GM23338 (cell line): ENCODE measurements around the gene PCYT2. TPM values are rescaled to one million over a fixed set of nuclear protein-coding genes. Genes with fewer than 3 reads are reported as not detected.

Source experiments
- ATAC-seq: fragments of 200-7000 bp; cut with Tn5 transposase; 3 replicates; pipeline ENCODE4 v1.9.1; 2020
- DNase-seq: peaks from one replicate; pipeline ENCODE4 v3.0.0-alpha.2; 2015; ENCODE audit warnings: low spot score
- H2AFZ ChIP-seq: fragments of 200-600 bp; sonication (generic); 2 replicates; pipeline ENCODE4 v1.8.0; 2016; ENCODE audit warnings: antibody characterized with exemption, mild to moderate bottlenecking, moderate library complexity
- H3F3A ChIP-seq: fragments of 200-600 bp; sonication (generic); replicated peaks from 2 replicates; pipeline ENCODE4 v1.8.0; 2017; ENCODE audit warnings: antibody characterized with exemption, mixed run types, low read depth
- H3K27ac ChIP-seq: fragments of 200-600 bp; sonication (generic); 2 replicates; pipeline ENCODE4 v1.6.1; 2016; ENCODE audit warnings: low read depth
- H3K27me3 ChIP-seq: fragments of 200-600 bp; sonication (generic); 2 replicates; pipeline ENCODE4 v1.8.0; 2016; ENCODE audit warnings: mild to moderate bottlenecking, mixed run types, moderate library complexity; ENCODE audit not compliant: insufficient read depth
- H3K36me3 ChIP-seq: fragments of 200-600 bp; sonication (generic); 2 replicates; pipeline ENCODE4 v1.8.0; 2016; ENCODE audit warnings: mild to moderate bottlenecking; ENCODE audit not compliant: insufficient read depth
- H3K4me1 ChIP-seq: fragments of 200-600 bp; sonication (generic); 2 replicates; pipeline ENCODE4 v1.8.0; 2016; ENCODE audit warnings: mild to moderate bottlenecking, moderate library complexity; ENCODE audit not compliant: insufficient read depth
- H3K4me2 ChIP-seq: fragments of 200-600 bp; sonication (generic); 2 replicates; pipeline ENCODE4 v1.7.1; 2017; ENCODE audit warnings: mixed run types
- H3K4me3 ChIP-seq: fragments of 200-600 bp; sonication (generic); 2 replicates; pipeline ENCODE4 v1.6.1; 2016; ENCODE audit warnings: mixed run types
- H3K79me2 ChIP-seq: fragments of 200-600 bp; sonication (generic); replicated peaks from 2 replicates; pipeline ENCODE4 v1.8.0; 2017; ENCODE audit warnings: mild to moderate bottlenecking; ENCODE audit not compliant: insufficient read depth
- H3K9me2 ChIP-seq: fragments of 200-600 bp; sonication (generic); 2 replicates; pipeline ENCODE4 v1.8.0; 2017; ENCODE audit not compliant: insufficient read depth
- H4K20me1 ChIP-seq: fragments of 200-600 bp; sonication (generic); replicated peaks from 2 replicates; pipeline ENCODE4 v1.8.0; 2017; ENCODE audit warnings: mild to moderate bottlenecking; ENCODE audit not compliant: insufficient read depth
- H3K27ac Mint-ChIP-seq: 2 replicates; pipeline ENCODE4 v1.8.0; 2020; ENCODE audit warnings: inconsistent platforms, mild to moderate bottlenecking, moderate library complexity, mixed read lengths
- H3K27me3 Mint-ChIP-seq: 3 replicates; pipeline ENCODE4 v1.8.0; 2022; ENCODE audit warnings: low read depth, mild to moderate bottlenecking, moderate library complexity, mixed read lengths, inconsistent platforms; ENCODE audit not compliant: insufficient read depth, poor library complexity
- H3K36me3 Mint-ChIP-seq: 3 replicates; pipeline ENCODE4 v1.8.0; 2021; ENCODE audit warnings: low read depth, mild to moderate bottlenecking, inconsistent platforms, moderate library complexity, mixed read lengths
- H3K4me1 Mint-ChIP-seq: 3 replicates; pipeline ENCODE4 v1.8.0; 2020; ENCODE audit warnings: mild to moderate bottlenecking, inconsistent platforms, mixed read lengths
- H3K4me3 Mint-ChIP-seq: 3 replicates; pipeline ENCODE4 v1.8.0; 2021; ENCODE audit warnings: moderate library complexity, mild to moderate bottlenecking, inconsistent platforms, mixed read lengths
- H3K9me3 Mint-ChIP-seq: 3 replicates; pipeline ENCODE4 v1.8.0; 2020; ENCODE audit warnings: moderate library complexity, mild to moderate bottlenecking, inconsistent platforms, mixed read lengths
- CREB1 ChIP-seq: fragments of 250-450 bp; sonication (Bioruptor Pico); IDR thresholded peaks from 2 replicates; pipeline ENCODE4 v1.5.0; 2020; ENCODE audit warnings: low read depth, mild to moderate bottlenecking, moderate library complexity
- CTCF ChIP-seq, 2 experiments: fragments of 200-600 bp in 1 of 2; sonication (generic) in 1 of 2; conservative IDR thresholded peaks; 2 replicates each; pipeline versions ENCODE4 v1.5.1 to v1.6.1; 2016 to 2017; ENCODE audit warnings: antibody characterized with exemption in 2 of 2, low read depth in 2 of 2, mild to moderate bottlenecking in 2 of 2, moderate library complexity in 1 of 2
- ETS1 ChIP-seq: IDR thresholded peaks from 2 replicates; pipeline ENCODE4 v1.6.1; 2016; ENCODE audit warnings: antibody characterized with exemption
- EZH2 ChIP-seq: fragments of 200-600 bp; sonication (generic); IDR thresholded peaks from one replicate; pipeline ENCODE4 v1.8.0; 2017; ENCODE audit warnings: antibody characterized with exemption, mild to moderate bottlenecking, low read depth; ENCODE audit not compliant: unreplicated experiment
- EZH2phosphoT487 ChIP-seq: fragments of 200-600 bp; sonication (generic); IDR thresholded peaks from one replicate; pipeline ENCODE4 v1.8.1; 2018; ENCODE audit warnings: antibody characterized with exemption; ENCODE audit not compliant: unreplicated experiment
- JUNB ChIP-seq: IDR thresholded peaks from one replicate; pipeline ENCODE4 v1.6.1; 2016; ENCODE audit warnings: antibody characterized with exemption; ENCODE audit not compliant: unreplicated experiment
- NANOG ChIP-seq: IDR thresholded peaks from 2 replicates; pipeline ENCODE4 v1.6.1; 2016; ENCODE audit warnings: antibody characterized with exemption, borderline replicate concordance
- REST ChIP-seq: IDR thresholded peaks from one replicate; pipeline ENCODE4 v1.6.1; 2018; ENCODE audit warnings: antibody characterized with exemption; ENCODE audit not compliant: unreplicated experiment
- STAT1 ChIP-seq: IDR thresholded peaks from one replicate; pipeline ENCODE4 v1.6.1; 2016; ENCODE audit warnings: antibody characterized with exemption; ENCODE audit not compliant: unreplicated experiment
- ZNF114 ChIP-seq: fragments of 250-450 bp; sonication (Bioruptor Pico); IDR thresholded peaks from 2 replicates; pipeline ENCODE4 v1.5.0; 2020; ENCODE audit warnings: mild to moderate bottlenecking, moderate library complexity
- ZNF331 ChIP-seq: fragments of 250-450 bp; sonication (Bioruptor Pico); IDR thresholded peaks from 2 replicates; pipeline ENCODE4 v1.5.0; 2020; ENCODE audit warnings: low read depth, mild to moderate bottlenecking, moderate library complexity
- ZNF462 ChIP-seq: fragments of 250-450 bp; sonication (Bioruptor Pico); IDR thresholded peaks from 2 replicates; pipeline ENCODE4 v1.5.0; 2020; ENCODE audit warnings: mild to moderate bottlenecking, moderate library complexity
- polyA plus RNA-seq: library from polyadenylated mRNA; unstranded; fragments of >200 nt; fragmentation: Nextera tagmentation; extraction: Ambion mirVana; gene quantifications from 2 replicates; pipeline ENCODE4 v1.2.1, GENCODE V29; 2016
- total RNA-seq: library from RNA; depleted of rRNA; stranded (reverse); fragments of >200 nt; shearing (Covaris generic); gene quantifications from 2 replicates; pipeline ENCODE4 v1.2.3, GENCODE V29; 2014

The PCYT2 gene
- total and polyA plus RNA-seq, 2 experiments from 2014 or later: 51.6 to 82.9 TPM

- peak overlapping the region; percentile 23; the same call in 1 of the 3 replicates for H3K4me3 Mint-ChIP-seq
- Histone ChIP-seq H3K4me1 (no peaks in the 10 kb centered on the region), H2AFZ (no peak overlapping the region), H3K27me3 (no peaks in the 10 kb centered on the region), H3K36me3 (peaks cover 9% of the 10 kb centered on the region; the same call in 1 of the 2 replicates), H3K9me2 (no peaks in the 10 kb centered on the region), H3K79me2 (no peaks in the 10 kb centered on the region), H3K27ac (0 out of 2 replicates have a peak overlapping the region, but pooled peaks have one; percentile 32), H3K4me3 (no peak overlapping the region), H4K20me1 (peaks cover 4% of the 10 kb centered on the region), H3K4me2 (no peak overlapping the region), H3F3A (no peaks in the 10 kb centered on the region)
- ATAC-seq (no peak), DNase-seq (no peak)
- H3K36me3 Mint-ChIP-seq: peaks cover 55% of the 10 kb centered on the region
- H3K4me1 Mint-ChIP-seq: no peaks in the 10 kb centered on the region
- H3K9me3 Mint-ChIP-seq: no peaks in the 10 kb centered on the region
- no peak overlapping the region for H3K27ac Mint-ChIP-seq
- TF ChIP-seq EZH2: no peak
- no peak for TF ChIP-seq EZH2phosphoT487
- TF ChIP-seq ZNF462 (CRISPR knock-in tag): no peak
- TF ChIP-seq CREB1 (CRISPR knock-in tag): no peak
- TF ChIP-seq ZNF114 (CRISPR knock-in tag): no peak
- no peak for TF ChIP-seq NANOG
- TF ChIP-seq STAT1: no peak
- no peak for TF ChIP-seq ETS1
- TF ChIP-seq CTCF (conservative IDR thresholded peaks at IDR 0.05; ENCODE audit: low read depth in 2 of 2): no peak
- no peak for TF ChIP-seq ZNF331 (CRISPR knock-in tag)
- TF ChIP-seq JUNB: no peak
- TF ChIP-seq REST: no peak
- H3K27me3 Mint-ChIP-seq: peaks cover 13% of the 10 kb centered on the region
Observed at GRCh38 chr17:81879121-81879520, 32.1 kb downstream of the PCYT2 start.
